ENCODE measurements around the gene ARHGAP44.

Gene ARHGAP44

GRCh38 chr17:12996941-12997340 is 207.6 kb downstream of the ARHGAP44 start:
- no peak for TF ChIP-seq TAF1 (IDR thresholded peaks at IDR 0.05; ENCODE audit: borderline replicate concordance, low read depth, low read length)
- TF ChIP-seq POLR2AphosphoS5 (IDR thresholded peaks at IDR 0.05; ENCODE audit: low read depth, low read length): no peak
- TF ChIP-seq POLR2A (IDR thresholded peaks at IDR 0.05; ENCODE audit: low read depth, low read length): no peak
- DNase-seq (ENCODE audit: insufficient read length) (no peak), FAIRE-seq (no peak)

GRCh38 chr17:12998461-12998860 is 209.2 kb downstream of the ARHGAP44 start:
- DNase-seq (ENCODE audit: insufficient read length) (no peak), FAIRE-seq (no peak)
- TF ChIP-seq TAF1 (IDR thresholded peaks at IDR 0.05; ENCODE audit: borderline replicate concordance, low read depth, low read length) (no peak), POLR2A (IDR thresholded peaks at IDR 0.05; ENCODE audit: low read depth, low read length) (no peak), POLR2AphosphoS5 (IDR thresholded peaks at IDR 0.05; ENCODE audit: low read depth, low read length) (no peak)

DNA sequence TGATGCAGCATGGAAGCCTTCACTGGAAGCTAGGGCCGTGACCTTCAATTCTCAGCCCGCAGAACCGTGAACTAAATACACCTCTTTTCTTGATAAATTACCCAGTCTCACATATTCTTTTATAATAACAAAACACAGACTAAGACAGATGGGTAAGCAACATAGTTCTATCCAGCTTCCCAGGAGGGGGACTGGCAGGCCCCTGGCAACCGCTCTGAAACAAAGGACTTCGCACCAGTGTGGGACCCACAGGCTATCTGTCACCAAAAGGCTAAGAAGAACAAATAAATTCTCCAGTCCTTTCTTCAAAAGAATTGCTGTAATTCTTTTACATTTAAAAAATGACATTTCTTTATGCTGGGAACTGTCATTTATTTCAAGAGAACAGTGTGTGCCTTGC is 209.6 kb downstream of the ARHGAP44 start:
- FAIRE-seq (no peak), DNase-seq (ENCODE audit: insufficient read length) (no peak)
- TF ChIP-seq TAF1 (IDR thresholded peaks at IDR 0.05; ENCODE audit: borderline replicate concordance, low read depth, low read length) (no peak), POLR2AphosphoS5 (IDR thresholded peaks at IDR 0.05; ENCODE audit: low read depth, low read length) (no peak), POLR2A (IDR thresholded peaks at IDR 0.05; ENCODE audit: low read depth, low read length) (no peak)

GRCh38 chr17:13000561-13000960 is 211.3 kb downstream of the ARHGAP44 start:
- FAIRE-seq: no peak
- TF ChIP-seq POLR2AphosphoS5 (IDR thresholded peaks at IDR 0.05; ENCODE audit: low read depth, low read length) (no peak), TAF1 (IDR thresholded peaks at IDR 0.05; ENCODE audit: borderline replicate concordance, low read depth, low read length) (no peak), POLR2A (IDR thresholded peaks at IDR 0.05; ENCODE audit: low read depth, low read length) (no peak)
- no peak for DNase-seq (ENCODE audit: insufficient read length)

DNA sequence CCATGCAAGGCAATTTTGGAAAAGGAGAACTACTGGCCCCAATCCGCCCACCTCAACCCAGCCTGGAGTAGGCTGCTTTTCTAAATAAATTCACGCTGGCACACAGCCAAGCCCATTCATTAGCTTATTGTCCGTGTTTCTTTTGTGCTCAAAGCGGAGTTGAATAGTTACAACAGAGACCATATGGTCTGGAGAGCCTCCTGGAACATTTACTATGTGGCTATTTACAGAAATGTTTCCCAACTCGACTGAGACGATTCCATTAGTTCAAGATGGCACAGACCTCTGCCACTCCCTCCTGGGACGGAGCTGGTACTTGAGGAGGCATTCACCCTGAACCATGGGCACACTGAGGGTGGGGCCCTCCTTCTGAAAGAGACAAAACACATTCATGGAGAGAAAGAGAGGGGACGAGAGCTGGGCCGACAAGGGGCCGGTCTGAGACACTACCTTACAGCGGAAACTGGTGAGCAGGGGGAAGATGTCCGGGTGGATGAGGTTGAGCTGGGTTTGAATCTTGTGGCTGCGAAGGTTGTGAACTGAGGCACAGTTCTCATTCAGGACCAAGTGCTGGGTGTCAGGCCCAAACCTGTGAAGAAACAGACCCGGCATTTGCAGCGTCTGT is 212.8 kb downstream of the ARHGAP44 start:
- DNase-seq (ENCODE audit: insufficient read length) (no peak), FAIRE-seq (no peak)
- TF ChIP-seq POLR2AphosphoS5 (IDR thresholded peaks at IDR 0.05; ENCODE audit: low read depth, low read length) (no peak), TAF1 (IDR thresholded peaks at IDR 0.05; ENCODE audit: borderline replicate concordance, low read depth, low read length) (no peak), POLR2A (IDR thresholded peaks at IDR 0.05; ENCODE audit: low read depth, low read length) (no peak; the same call in 1 of the 2 replicates)

GRCh38 chr17:13002761-13003453 is 213.6 kb downstream of the ARHGAP44 start:
- DNase-seq (ENCODE audit: insufficient read length) (no peak), FAIRE-seq (peak; percentile 75)
- TF ChIP-seq POLR2AphosphoS5 (IDR thresholded peaks at IDR 0.05; ENCODE audit: low read depth, low read length): no peak
- no peak for TF ChIP-seq POLR2A (IDR thresholded peaks at IDR 0.05; ENCODE audit: low read depth, low read length)
- TF ChIP-seq TAF1 (IDR thresholded peaks at IDR 0.05; ENCODE audit: borderline replicate concordance, low read depth, low read length): no peak

GRCh38 chr17:13003454-13003851 is 214.2 kb downstream of the ARHGAP44 start:
- no peak for TF ChIP-seq POLR2A (IDR thresholded peaks at IDR 0.05; ENCODE audit: low read depth, low read length)
- no peak for TF ChIP-seq TAF1 (IDR thresholded peaks at IDR 0.05; ENCODE audit: borderline replicate concordance, low read depth, low read length)
- no peak for TF ChIP-seq POLR2AphosphoS5 (IDR thresholded peaks at IDR 0.05; ENCODE audit: low read depth, low read length)
- FAIRE-seq: no peak
- DNase-seq (ENCODE audit: insufficient read length): no peak

GRCh38 chr17:13003927-13004326 is 214.6 kb downstream of the ARHGAP44 start:
- no peak for DNase-seq (ENCODE audit: insufficient read length)
- FAIRE-seq: no peak
- TF ChIP-seq TAF1 (IDR thresholded peaks at IDR 0.05; ENCODE audit: borderline replicate concordance, low read depth, low read length): no peak

DNA sequence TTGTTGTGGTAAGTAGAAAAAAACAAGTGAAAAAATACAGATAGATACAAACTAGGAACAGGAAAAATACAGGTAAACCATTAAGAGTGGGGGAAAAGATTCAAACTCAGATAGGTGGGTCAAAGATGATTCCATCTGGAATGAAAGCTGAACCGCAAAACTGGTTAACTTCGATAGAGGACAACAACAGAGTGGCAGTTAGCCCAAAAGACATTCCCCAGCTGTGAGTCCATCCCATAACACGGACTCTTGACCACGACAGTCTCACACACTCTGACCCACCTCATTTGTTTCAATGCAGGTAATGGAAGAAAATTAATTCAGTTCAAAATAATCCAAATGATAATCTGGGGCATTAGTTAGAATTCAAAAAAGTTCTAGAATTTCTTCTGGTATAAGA is 215.0 kb downstream of the ARHGAP44 start:
- FAIRE-seq: no peak
- TF ChIP-seq POLR2A (IDR thresholded peaks at IDR 0.05; ENCODE audit: low read depth, low read length): no peak
- TF ChIP-seq TAF1 (IDR thresholded peaks at IDR 0.05; ENCODE audit: borderline replicate concordance, low read depth, low read length): no peak
- no peak for TF ChIP-seq POLR2AphosphoS5 (IDR thresholded peaks at IDR 0.05; ENCODE audit: low read depth, low read length)
- no peak for DNase-seq (ENCODE audit: insufficient read length)

- TF ChIP-seq POLR2AphosphoS5 (IDR thresholded peaks at IDR 0.05; ENCODE audit: low read depth, low read length): no peak
- DNase-seq (ENCODE audit: insufficient read length): no peak
- no peak for FAIRE-seq
These were observed 216.2 kb downstream of the ARHGAP44 start for GRCh38 chr17:13005530-13005929.

GRCh38 chr17:13008461-13008860 is 219.2 kb downstream of the ARHGAP44 start:
- TF ChIP-seq POLR2AphosphoS5 (IDR thresholded peaks at IDR 0.05; ENCODE audit: low read depth, low read length) (no peak), POLR2A (IDR thresholded peaks at IDR 0.05; ENCODE audit: low read depth, low read length) (no peak), TAF1 (IDR thresholded peaks at IDR 0.05; ENCODE audit: borderline replicate concordance, low read depth, low read length) (no peak)
- DNase-seq (ENCODE audit: insufficient read length) (no peak), FAIRE-seq (no peak)

- FAIRE-seq (no peak), DNase-seq (ENCODE audit: insufficient read length) (no peak)
- no peak for TF ChIP-seq POLR2A (IDR thresholded peaks at IDR 0.05; ENCODE audit: low read depth, low read length)
- no peak for TF ChIP-seq TAF1 (IDR thresholded peaks at IDR 0.05; ENCODE audit: borderline replicate concordance, low read depth, low read length)
- no peak for TF ChIP-seq POLR2AphosphoS5 (IDR thresholded peaks at IDR 0.05; ENCODE audit: low read depth, low read length)
These were observed 221.7 kb downstream of the ARHGAP44 start for GRCh38 chr17:13010959-13011358.
